Measurements from ENCODE around the gene MCF2L.

Gene MCF2L

DNA sequence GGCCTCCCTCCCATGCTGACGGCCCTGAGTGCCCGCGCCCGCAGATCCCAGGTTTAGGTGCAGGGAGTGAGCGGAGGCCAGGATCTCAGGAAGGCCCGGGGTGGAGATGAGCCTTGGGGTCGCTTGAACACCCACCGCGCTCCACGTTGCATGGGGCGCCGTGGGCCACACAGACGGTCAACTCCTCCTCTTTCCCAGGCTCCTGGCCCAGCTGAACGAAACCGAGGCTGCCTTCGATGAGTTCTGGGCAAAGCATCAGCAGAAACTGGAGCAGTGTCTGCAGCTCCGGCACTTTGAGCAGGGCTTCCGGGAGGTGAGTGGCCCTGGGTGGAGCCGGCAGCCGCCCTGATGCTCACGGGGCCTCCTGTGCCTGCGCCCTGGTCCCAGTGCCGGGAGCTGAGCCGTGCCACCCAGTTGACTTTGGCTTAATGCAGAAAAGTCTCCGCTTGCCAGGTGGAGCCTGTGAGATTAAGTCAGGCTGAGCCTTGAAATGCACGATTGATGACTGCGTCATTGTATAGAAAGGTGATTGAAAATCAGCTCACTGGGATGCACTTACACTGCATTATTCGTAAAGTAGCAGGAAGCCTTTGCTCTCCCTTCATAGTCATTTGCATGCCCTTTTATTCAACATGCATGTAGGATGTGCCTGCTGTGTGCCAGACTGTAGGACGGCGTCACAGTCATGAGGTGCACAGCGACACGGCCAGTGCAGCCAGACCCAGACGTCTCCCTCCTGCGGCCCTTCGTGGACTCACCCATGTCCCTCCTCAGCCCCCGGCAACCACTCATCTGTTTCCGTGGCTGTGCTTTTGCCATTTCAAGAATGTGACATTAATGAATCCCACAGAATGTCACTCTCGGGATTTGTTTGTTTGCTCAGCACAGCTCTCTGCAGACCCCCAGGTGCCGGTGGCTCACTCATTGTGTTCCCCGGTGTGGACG, 101.1 kb downstream of the MCF2L start:
- H3K27me3 ChIP-seq: no peaks in the 10 kb centered on the region
- H3K36me3 ChIP-seq: peaks cover 7% of the 10 kb centered on the region; the same call in 1 of the 2 replicates
- TF ChIP-seq, protein P1, sequence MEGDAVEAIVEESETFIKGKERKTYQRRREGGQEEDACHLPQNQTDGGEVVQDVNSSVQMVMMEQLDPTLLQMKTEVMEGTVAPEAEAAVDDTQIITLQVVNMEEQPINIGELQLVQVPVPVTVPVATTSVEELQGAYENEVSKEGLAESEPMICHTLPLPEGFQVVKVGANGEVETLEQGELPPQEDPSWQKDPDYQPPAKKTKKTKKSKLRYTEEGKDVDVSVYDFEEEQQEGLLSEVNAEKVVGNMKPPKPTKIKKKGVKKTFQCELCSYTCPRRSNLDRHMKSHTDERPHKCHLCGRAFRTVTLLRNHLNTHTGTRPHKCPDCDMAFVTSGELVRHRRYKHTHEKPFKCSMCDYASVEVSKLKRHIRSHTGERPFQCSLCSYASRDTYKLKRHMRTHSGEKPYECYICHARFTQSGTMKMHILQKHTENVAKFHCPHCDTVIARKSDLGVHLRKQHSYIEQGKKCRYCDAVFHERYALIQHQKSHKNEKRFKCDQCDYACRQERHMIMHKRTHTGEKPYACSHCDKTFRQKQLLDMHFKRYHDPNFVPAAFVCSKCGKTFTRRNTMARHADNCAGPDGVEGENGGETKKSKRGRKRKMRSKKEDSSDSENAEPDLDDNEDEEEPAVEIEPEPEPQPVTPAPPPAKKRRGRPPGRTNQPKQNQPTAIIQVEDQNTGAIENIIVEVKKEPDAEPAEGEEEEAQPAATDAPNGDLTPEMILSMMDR (IDR thresholded peaks at IDR 0.05; ENCODE audit: low read depth, low read length): no peak
- H3K9me3 ChIP-seq: no peaks in the 10 kb centered on the region
- no peak for DNase-seq
- H3K4me1 ChIP-seq: no peaks in the 10 kb centered on the region; the same call in 1 of the 2 replicates
- no peak overlapping the region for H3K4me3 ChIP-seq (ENCODE audit: low read depth, low read length)

DNA sequence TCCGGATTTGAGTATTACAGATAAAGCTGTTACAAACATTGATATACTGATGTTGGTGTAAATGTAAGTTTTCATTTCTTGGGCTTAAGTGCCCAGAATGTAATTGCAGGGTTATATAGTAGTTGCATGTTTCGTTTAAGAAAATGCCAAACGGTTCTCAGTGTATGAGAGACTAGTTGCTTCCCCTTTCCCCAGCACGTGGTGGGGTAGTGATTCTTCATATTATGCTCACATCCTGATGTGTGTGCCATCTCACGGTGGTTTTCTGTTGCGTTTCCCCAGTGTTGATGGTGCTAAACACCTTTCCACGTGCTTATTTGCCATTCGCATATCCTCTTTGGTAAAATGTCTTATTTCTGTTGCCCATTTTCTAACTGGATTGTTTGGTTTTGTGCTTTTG, 101.8 kb downstream of the MCF2L start:
- H3K4me1 ChIP-seq: no peaks in the 10 kb centered on the region; the same call in 1 of the 2 replicates
- no peak overlapping the region for H3K4me3 ChIP-seq (ENCODE audit: low read depth, low read length)
- H3K36me3 ChIP-seq: peaks cover 10% of the 10 kb centered on the region; the same call in 1 of the 2 replicates
- TF ChIP-seq, protein P1 (IDR thresholded peaks at IDR 0.05; ENCODE audit: low read depth, low read length): no peak
- no peak for DNase-seq
- H3K9me3 ChIP-seq: no peaks in the 10 kb centered on the region
- no peaks in the 10 kb centered on the region for H3K27me3 ChIP-seq

DNA sequence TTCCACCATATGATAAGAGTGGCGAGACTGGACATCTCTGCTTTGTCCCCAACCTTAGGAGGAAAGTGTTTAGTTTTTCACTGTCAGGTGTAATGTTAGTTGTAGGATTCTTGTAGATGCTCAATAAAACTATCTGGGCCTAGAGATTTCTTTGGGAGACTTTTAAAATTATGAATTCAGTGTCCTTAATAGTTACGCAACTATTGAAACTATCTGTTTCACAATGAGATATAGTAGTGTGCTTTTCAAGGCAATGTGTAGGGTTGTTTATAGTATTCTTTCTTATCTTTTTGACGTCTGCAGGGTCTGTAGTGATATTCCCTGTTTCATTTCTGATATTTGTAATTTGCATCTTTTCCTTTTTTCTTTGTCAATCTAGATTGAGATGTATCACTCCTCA, 103.4 kb downstream of the MCF2L start:
- no peak for DNase-seq
- Histone ChIP-seq H3K27me3 (no peaks in the 10 kb centered on the region), H3K4me3 (ENCODE audit: low read depth, low read length) (no peak overlapping the region), H3K4me1 (no peaks in the 10 kb centered on the region; the same call in 1 of the 2 replicates), H3K36me3 (peaks cover 18% of the 10 kb centered on the region), H3K9me3 (no peaks in the 10 kb centered on the region)
- TF ChIP-seq, protein P1 (IDR thresholded peaks at IDR 0.05; ENCODE audit: low read depth, low read length): no peak

DNA sequence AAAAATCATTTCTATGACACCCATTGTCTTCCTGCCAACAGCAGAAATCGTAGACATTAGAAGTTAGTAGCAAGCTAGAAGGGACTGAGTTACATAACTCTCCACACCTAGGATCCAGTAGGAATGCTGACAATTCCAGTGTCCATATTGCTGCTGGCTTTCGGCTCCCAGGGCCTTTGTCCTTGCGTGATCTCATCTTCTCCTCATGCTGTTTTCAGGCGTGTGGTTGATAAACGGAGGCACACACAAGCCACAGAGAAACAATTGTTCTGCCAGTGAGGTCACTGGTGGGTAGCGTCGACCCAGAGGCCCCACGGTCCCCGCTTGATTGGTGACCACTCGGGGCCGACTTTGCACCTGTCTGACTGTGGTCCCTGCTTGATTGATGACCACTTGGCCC, 104.9 kb downstream of the MCF2L start:
- no peaks in the 10 kb centered on the region for H3K27me3 ChIP-seq
- H3K36me3 ChIP-seq: peaks cover 18% of the 10 kb centered on the region

DNA sequence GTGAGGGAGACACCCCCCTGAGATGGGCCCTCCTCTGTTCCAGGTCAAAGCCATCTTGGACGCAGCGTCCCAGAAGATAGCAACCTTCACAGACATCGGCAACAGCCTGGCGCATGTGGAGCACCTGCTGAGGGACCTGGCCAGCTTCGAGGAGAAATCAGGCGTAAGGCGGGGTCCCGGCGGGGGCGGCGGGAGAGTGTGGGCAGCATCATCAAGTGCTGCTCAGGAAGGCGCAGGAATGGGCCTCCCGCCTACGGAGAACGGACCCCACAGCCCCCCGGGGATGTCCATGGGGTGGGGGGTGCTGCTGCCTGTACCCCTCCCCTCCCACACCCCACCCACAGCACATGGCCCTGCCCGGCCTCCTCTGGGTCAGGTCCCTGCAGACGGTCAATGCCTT, 105.4 kb downstream of the MCF2L start:
- Histone ChIP-seq H3K36me3 (peaks cover 18% of the 10 kb centered on the region), H3K4me1 (no peaks in the 10 kb centered on the region; the same call in 1 of the 2 replicates), H3K4me3 (ENCODE audit: low read depth, low read length) (no peak overlapping the region), H3K27me3 (no peaks in the 10 kb centered on the region), H3K9me3 (no peaks in the 10 kb centered on the region)
- no peak for DNase-seq
- TF ChIP-seq, protein P1 (IDR thresholded peaks at IDR 0.05; ENCODE audit: low read depth, low read length): no peak

More for the DNA sequence above, 104.9 kb downstream of the MCF2L start:
- TF ChIP-seq, protein P1 (IDR thresholded peaks at IDR 0.05; ENCODE audit: low read depth, low read length): no peak
- H3K4me3 ChIP-seq (ENCODE audit: low read depth, low read length): no peak overlapping the region
- DNase-seq: no peak
- H3K4me1 ChIP-seq: no peaks in the 10 kb centered on the region; the same call in 1 of the 2 replicates
- no peaks in the 10 kb centered on the region for H3K9me3 ChIP-seq

DNA sequence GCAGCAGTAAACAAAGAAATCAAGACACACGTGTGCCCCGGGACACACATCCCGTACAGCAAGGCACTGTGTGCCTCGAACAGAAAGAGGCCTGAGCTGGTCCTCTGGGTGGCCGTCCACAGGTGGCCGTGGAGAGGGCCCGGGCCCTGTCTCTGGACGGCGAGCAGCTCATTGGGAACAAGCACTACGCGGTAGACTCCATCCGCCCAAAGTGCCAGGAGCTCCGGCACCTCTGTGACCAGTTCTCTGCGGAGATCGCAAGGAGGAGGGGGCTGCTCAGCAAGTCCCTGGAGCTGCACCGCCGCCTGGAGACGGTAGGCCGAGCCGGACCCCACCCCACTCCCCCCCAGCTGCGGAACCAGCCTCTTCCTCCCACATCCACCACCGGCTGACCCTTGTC, 105.9 kb downstream of the MCF2L start:
- TF ChIP-seq, protein P1 (IDR thresholded peaks at IDR 0.05; ENCODE audit: low read depth, low read length): no peak
- Histone ChIP-seq H3K4me1 (no peaks in the 10 kb centered on the region; the same call in 1 of the 2 replicates), H3K9me3 (no peaks in the 10 kb centered on the region), H3K27me3 (no peaks in the 10 kb centered on the region), H3K4me3 (ENCODE audit: low read depth, low read length) (no peak overlapping the region), H3K36me3 (peaks cover 18% of the 10 kb centered on the region)
- DNase-seq: no peak
